Measurements from ENCODE around the gene OR1J2.

The OR1J2 gene

DNA sequence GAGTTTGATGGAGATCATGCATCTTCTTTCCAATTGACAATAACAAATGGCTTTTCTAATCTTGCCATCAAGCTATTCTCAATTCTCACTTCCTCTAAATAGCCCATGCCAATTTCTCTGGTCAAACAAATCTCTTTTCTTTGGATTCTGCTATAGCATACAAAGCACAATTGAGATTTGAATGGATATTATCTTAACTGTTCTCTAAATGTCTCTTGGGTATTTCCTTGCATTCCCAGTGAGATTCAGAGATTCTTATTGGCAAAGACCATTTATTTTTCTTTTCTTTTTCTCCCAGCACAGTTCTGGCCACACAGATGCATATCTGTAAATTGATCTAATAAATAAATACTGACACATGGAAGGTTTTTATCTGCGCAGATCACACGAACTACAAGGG is 42.2 kb downstream of the OR1J2 start, which contains the start of gene OR1N2:
Gene OR1N2, plus strand, starts transcription at position 301 of the 400 bp plus-strand sequence. CDS start 100 bp downstream, outside the sequence.
- no peak for DNase-seq (ENCODE audit: low spot score)
